ENCODE results near the gene ZNF574. TPM values are rescaled to one million over a fixed set of nuclear protein-coding genes. Genes with fewer than 3 reads are reported as not detected.

ZNF574 gene
- total and polyA plus RNA-seq, 2 donors (not counting 3 experiments of a cell fraction or from before 2014, with no cell fraction given) = 13.6 to 15.3 TPM

- Histone ChIP-seq H4K20me1 (replicated peaks; ENCODE audit: control insufficient read depth, extremely low read depth, insufficient read depth, low read length) (no peaks in the 10 kb centered on the region), H3K27ac (ENCODE audit: insufficient read depth, low read depth, low read length) (peak overlapping the region; percentile 86), H2AFZ (ENCODE audit: low read depth, low read length) (no peak overlapping the region), H3K36me3 (ENCODE audit: control insufficient read depth in 2 of 2, extremely low read depth in 1 of 2, insufficient read depth in 2 of 2, low read length in 2 of 2) (no peaks in the 10 kb centered on the region), H3K4me1 (ENCODE audit: control insufficient read depth, extremely low read depth, insufficient read depth, low read length) (peaks cover 21% of the 10 kb centered on the region), H3K79me2 (ENCODE audit: control insufficient read depth, insufficient read depth, low read length) (no peaks in the 10 kb centered on the region), H3K9me3 (replicated peaks; ENCODE audit: control insufficient read depth, insufficient read depth, low read length) (no peaks in the 10 kb centered on the region), H3K9me1 (replicated peaks; ENCODE audit: control insufficient read depth, extremely low read depth, insufficient read depth, low read length) (no peaks in the 10 kb centered on the region), H3K4me3 (replicated peaks in 1 of 3; ENCODE audit: insufficient read depth in 1 of 3, low read depth in 1 of 3, low read length in 3 of 3) (no peak overlapping the region), H3K27me3 (ENCODE audit: control insufficient read depth in 2 of 2, insufficient read depth in 2 of 2, low read length in 2 of 2) (no peaks in the 10 kb centered on the region), H3K4me2 (ENCODE audit: insufficient read depth, low read length) (no peak overlapping the region), H3K9ac (replicated peaks; ENCODE audit: extremely low read depth, insufficient read depth, low read length) (no peak overlapping the region)
- intact Hi-C loops (cut with micrococcal nuclease) (no loop called here), dilution Hi-C loops (cut with MboI; ENCODE audit: extremely low pct_ligation_motif_present, low sequenced_read_pairs) (no loop called here)
- no TSS peak for BruUV-seq (replicated peaks)
- ChIA-PET CTCF (interaction anchor here (1.1 to 3.6 kb wide), 10 partner anchors 9 to 79 kb away, joined by 3 to 31 read pairs (median 6); partner anchors contain the start of gene POU2F2), POLR2A (no interaction called here)
- FAIRE-seq = no peak
- TF ChIP-seq CTCF (IDR thresholded peaks at IDR 0.05; ENCODE audit: extremely low read depth in 1 of 2, insufficient read depth in 1 of 2, low read depth in 1 of 2, low read length in 2 of 2) = no peak
- TF ChIP-seq JUN (IDR thresholded peaks at IDR 0.05; ENCODE audit: borderline replicate concordance, insufficient read depth, insufficient read length, low read depth) = no peak
- TF ChIP-seq MYC (IDR thresholded peaks at IDR 0.05; ENCODE audit: low read depth, low read length) = no peak
- no peak for TF ChIP-seq POLR2A (IDR thresholded peaks at IDR 0.05; ENCODE audit: low read depth, low read length)
- no peak for TF ChIP-seq EZH2 (IDR thresholded peaks at IDR 0.05; ENCODE audit: borderline replicate concordance, low read depth, low read length, severe bottlenecking)
- TF ChIP-seq POLR2AphosphoS5 (IDR thresholded peaks at IDR 0.05; ENCODE audit: insufficient read depth, low read depth, low read length) = no peak
- TF ChIP-seq MAX (IDR thresholded peaks at IDR 0.05; ENCODE audit: insufficient read depth, insufficient read length) = no peak
- no peak for TF ChIP-seq FOS (IDR thresholded peaks at IDR 0.05; ENCODE audit: borderline replicate concordance, insufficient read depth, low read length)
- TF ChIP-seq GATA2 (IDR thresholded peaks at IDR 0.05; ENCODE audit: insufficient read depth, insufficient read length, low read depth, low read length) = no peak
- no peak for DNase-seq (ENCODE audit: low read depth, low spot score)
Measured at GRCh38 chr19:42122691-42123607, 47.0 kb downstream of the ZNF574 start.

Data from endothelial cell of umbilical vein (primary cell).